GM18951 (cell line): ENCODE results near the gene CROCC2.

Source experiments
- POLR2A ChIP-seq: IDR thresholded peaks from 4 replicates; pipeline ENCODE4 v1.6.1; 2011; ENCODE audit warnings: mild to moderate bottlenecking; ENCODE audit not compliant: insufficient read length, insufficient read depth; ENCODE audit errors: extremely low read depth
- in situ Hi-C: fragments of 300-500 bp; cut with MboI; formaldehyde crosslinking; loops from one replicate; pipeline ENCODE4 v1.12.0; 2022; ENCODE audit warnings: low sequenced_read_pairs, mixed read lengths, inconsistent platforms; ENCODE audit not compliant: unreplicated experiment

CROCC2 gene

DNA sequence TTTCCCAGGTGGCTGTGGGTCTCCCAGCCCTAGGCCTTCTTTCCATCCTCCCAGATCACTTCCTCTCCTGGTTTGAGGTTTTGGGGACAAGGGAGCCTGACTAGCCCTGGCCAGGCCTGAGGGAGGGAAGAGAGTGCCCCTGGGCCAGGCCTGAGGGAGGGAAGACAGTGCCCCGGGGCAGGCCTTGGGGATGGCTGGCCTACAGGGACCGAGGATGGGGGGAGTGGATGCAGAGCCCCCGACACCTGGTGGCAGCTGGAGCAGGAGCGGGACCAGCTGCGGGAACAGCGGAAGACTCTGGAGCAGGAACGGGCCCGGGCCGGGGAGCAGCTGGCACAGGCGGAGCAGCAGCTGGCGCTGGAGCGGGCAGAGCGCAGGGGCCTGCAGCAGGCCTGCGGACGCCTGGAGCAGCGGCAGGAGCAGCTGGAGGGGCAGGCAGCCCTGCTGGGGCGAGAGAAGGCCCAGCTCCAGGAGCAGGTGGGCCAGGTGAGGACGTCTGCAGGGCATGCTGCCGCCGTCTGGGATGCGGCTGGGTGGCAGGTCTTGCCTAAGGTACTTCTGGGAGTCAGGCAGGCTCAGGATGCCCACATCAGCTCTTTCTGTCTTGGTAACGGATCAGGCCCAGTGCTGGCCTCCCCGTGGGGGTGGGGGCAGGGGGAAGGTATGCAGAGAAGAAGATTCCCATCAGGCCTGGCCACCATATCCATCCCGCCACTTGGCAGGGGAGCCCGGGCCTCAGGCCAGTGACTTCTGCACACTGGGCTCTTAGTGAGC, 29.2 kb downstream of the CROCC2 start:
- in situ Hi-C loops: no loop called here
- TF ChIP-seq POLR2A: no peak

DNA sequence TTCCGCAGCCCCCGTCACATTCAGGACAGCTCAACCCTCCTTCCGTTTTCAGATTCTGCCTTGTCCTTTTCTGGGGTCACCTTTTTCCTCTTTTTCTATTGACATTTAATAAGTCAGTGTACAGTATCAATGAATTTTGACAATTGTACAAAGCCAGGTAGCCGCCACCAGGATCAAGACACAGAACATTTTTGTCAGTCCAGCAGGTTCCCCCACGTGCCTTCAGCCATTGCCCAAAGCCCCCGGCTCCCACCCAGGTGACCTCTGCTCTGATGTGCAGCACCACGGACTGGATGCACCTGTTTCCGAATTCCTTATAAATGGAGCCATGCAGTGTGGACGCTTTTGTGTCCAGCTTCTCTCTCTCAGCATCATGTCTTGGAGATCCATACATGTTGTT, 30.0 kb downstream of the CROCC2 start:
- in situ Hi-C loops: no loop called here
- TF ChIP-seq POLR2A: no peak

DNA sequence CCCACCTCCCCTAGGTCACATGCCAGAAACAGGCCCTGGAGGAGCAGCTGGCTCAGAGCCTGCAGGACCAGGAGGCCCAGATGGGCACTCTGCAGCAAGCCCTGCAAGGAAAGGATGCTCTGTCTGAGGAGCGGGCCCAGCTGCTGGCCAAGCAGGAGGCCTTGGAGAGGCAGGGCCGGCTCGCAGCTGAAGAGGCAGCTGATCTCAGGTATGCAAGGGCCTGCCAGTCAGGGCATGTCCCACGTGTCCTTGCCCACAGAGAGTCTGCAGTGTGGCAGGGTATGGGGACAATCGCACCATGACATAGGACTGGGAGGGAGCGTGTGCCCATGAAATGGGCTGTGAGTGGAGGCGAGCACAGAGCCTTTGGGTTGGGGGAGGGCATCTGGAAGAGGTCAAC, 39.9 kb downstream of the CROCC2 start:
- in situ Hi-C loops: no loop called here

DNA sequence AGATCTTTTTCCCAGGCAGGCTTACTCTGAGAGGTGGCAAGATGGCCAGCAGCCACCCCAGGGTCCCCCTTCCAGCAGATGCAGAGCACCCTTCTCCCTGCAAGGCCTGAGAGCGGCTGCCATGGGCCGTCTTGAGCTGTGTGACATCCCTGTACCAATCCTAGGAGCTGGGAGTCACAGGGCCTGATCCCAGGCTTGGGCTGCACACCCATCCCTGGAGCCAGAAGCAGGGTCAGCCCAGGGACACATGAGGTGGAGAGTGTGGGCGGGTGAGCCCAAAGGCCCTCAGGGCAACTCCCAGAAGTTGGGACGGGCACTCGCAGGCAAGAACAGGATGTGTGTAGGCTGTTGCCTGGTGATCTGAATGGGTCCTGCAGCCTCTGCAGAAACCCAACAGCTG, 40.5 kb downstream of the CROCC2 start:
- in situ Hi-C loops: no loop called here
- no peak for TF ChIP-seq POLR2A

More for the DNA sequence above, 39.9 kb downstream of the CROCC2 start:
- TF ChIP-seq POLR2A: no peak

DNA sequence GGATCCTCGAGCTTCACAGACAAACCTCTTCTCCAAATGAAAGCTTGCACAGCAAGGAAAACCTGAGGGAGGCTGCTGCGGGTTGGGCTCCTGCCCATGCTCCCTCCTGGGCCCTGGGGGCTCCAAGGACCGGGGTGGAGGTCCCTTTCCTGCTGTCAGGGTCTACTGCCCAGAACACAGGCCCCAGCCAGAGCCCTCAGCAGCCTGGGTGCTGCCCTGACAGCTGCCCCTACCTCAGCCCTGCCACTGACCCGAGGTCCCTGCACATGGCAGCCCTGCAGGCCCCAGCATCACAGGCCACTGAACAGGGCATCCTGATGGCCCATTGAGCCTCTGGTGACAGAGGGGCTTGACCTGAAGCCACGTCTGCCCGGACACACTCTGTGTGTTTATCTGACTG, 41.0 kb downstream of the CROCC2 start:
- in situ Hi-C loops: no loop called here
- TF ChIP-seq POLR2A: no peak

DNA sequence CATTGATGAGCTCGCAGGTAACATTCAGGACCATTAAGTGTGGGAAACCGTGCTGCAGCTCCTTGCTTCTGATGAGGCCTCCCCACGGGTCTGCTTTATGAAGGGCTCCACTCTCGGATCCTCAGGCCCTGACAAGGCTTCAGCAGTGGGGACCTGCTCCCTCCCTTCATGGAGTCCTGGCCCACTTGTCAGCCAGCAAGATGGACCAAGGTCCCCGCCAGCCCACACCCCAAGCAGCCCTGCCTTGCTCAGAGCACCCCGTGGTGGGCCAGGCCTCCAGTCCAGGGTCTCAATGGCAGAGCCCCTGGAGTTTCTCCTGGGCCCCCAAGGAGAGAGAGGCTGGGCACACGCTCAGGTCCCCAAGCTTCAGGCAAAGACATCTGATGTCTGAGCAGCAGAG, 41.5 kb downstream of the CROCC2 start:
- in situ Hi-C loops: no loop called here
- TF ChIP-seq POLR2A: no peak

DNA sequence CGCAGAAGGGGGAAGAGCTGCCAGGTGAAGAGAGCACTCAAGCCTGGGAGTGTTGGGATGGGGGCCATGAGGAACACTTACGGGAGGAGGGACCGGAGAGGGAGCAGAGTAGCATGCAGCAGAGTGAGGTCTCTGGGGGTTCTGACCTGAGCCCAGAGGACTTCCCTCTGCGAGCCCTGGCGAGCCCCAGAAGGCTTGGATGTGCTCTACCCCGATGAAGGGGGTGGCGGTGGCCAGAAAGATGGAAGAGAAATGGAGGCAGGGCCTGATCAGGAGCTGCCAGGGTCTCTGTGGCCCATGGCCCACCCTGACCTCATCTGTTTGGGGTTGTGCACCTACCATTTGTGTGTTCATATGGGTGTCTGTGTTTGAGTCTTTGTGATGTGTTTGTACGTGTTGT, 42.0 kb downstream of the CROCC2 start:
- no peak for TF ChIP-seq POLR2A
- in situ Hi-C loops: no loop called here

DNA sequence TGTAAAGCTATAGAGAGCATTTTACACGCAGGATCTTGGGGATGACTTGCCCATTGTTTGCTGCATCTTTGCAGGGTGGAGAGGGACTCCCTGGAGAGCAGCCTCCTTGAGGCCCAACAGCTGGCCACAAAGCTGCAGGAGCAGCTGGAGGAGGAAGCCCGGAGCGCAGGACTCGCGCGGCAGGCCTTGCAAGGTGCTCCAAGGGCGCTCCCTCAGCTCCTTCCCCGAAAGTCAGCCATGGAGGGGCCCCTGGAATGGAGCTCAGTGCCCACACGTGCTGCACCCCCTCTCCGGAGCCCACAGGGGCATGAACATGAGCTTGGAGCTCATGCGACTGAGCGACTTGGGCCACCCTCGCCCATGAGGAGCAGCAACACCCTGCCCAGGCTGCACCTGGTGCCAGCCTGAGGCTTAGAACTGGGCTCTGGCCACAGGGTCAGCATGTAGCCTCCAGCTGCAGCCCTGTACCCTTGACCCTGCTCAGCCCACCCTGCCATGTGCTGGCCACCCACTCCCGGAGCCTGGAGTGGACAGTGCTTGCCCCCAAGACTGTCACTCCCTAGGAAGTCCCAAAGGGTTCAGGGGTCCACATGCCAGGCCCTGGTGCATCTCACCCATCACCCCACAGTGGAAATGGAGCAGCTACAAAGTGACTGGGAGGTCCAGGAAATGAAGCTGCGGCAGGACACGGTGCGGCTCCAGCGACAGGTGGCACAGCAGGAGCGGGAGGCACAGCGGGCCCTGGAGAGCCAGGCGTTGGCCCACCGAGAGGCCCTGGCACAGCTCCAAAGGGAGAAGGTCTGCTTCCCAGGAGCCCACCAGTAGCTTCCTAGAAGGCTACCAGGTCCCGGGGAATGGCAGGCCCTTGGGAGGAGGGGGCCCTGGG, 43.0 kb downstream of the CROCC2 start:
- in situ Hi-C loops: no loop called here
- TF ChIP-seq POLR2A: no peak

DNA sequence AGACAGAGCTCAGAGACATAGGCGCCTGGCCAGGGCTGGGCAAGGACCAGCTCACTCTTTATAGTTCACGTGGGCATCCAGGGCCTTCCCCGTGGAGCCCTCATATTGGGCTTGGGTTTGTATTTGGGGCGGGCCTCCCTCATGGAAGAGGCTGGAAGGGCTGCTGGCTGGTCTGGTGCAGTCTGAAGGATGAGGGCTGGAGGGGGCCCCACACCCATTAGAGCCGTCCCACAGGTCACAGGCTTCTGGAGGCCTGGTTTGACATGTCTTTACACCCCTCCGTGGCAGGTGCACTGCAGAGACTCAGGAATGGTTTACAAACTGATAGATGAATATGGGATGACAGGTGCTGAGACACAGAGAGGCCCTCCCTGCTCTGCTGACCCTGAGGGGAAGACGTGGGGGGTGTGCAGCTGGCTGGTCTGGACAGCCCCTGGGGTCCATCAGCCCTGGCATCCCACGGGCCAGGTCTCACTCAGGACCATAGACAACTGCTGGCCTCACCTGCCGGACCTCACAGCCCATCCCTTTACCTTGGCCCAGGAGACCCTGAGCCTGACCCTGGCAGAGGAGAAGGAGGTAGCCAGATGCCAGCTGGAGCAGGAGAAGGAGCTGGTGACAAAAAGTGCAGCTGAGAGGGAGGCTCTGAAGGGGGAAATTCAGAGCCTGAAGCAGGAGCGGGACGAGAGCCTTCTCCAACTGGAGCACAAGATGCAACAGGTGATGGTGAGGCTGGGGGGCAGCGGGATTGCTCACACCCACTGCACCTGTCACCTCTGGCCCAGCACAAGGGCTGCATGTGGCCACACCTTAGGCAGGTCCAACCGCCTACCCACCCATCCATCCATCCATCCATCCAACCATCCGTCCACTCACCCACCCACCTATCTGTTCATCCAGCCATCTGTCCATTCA, 43.9 kb downstream of the CROCC2 start:
- no peak for TF ChIP-seq POLR2A
- in situ Hi-C loops: no loop called here

DNA sequence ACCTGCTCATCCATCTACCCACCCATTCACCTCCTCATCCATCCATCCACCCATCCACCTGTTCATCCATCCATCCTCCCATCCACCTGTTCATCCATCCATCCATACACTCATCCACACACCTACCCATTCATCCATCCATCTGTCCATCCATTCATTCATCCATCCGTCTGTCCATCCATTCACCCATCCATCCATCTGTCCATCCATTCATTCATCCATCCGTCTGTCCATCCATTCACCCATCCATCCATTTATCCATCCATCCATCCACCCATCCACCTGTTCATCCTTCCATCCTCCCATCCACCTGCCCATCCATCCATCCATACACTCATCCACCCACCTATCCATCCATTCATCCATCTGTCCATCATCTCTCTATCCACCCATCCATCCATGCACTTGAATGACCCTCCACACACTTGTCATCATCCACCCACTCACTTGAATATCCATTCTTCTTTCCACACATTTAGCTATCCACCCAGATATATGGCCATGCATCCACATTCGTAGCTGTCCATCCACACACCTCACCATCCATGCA, 45.0 kb downstream of the CROCC2 start:
- in situ Hi-C loops: no loop called here
- TF ChIP-seq POLR2A: no peak

DNA sequence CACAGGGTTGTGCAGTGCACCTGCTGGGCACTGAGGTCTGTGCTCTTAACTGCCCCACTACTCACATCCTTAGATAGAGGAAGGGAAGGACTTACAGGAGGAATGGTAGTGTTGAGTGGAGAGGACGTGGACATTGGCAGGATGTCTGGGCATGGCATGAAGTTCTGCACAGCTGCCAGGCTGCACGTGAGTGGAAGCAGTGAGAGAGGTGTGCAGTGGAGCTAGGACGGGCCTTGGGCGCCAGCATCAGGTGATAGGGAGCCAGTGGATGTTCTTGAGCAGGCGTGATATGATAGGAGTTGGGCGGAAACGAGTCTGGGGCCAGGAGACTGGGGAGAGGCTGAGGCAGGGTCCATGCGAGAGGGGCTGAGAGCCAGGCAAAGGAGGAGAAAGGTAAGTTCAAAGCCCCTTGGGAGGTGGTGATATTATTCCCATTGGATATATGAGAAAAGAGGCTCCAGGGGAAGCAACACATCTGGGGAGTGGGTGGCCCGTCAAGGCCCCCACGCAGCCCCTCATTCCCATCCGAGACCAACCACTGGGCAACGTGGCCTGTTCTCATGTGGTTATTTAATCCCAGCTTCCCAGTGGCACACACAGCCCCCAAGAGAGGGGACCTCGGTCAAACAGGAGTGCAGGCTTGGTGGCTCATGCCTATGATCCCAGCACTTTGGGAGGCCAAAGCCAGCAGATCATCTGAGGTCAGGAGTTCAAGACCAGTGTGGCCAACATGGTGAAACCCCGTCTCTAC, 46.5 kb downstream of the CROCC2 start:
- no peak for TF ChIP-seq POLR2A
- in situ Hi-C loops: no loop called here
